ENCODE measurements around the gene STBD1. TPM values are rescaled to one million over a fixed set of nuclear protein-coding genes. Genes with fewer than 3 reads are reported as not detected.

STBD1 gene
- total and polyA plus RNA-seq, 9 of the 15 experiments (the other 6 are each of a cell fraction or from before 2014, with no cell fraction given) = 0.08 to 0.64 (median 0.27) TPM; not detected in 2

- Histone ChIP-seq H3K36me3 (ENCODE audit: control insufficient read depth, insufficient read depth, low read length) (no peaks in the 10 kb centered on the region), H3K9me3 (replicated peaks; ENCODE audit: control insufficient read depth, insufficient read depth, low read depth, low read length) (no peaks in the 10 kb centered on the region; the same call in 1 of the 2 replicates), H3K4me2 (ENCODE audit: insufficient read depth, low read length) (no peak overlapping the region), H3K9me1 (ENCODE audit: control insufficient read depth, insufficient read depth, low read length) (no peaks in the 10 kb centered on the region), H3K27me3 (ENCODE audit: control insufficient read depth in 2 of 2, insufficient read depth in 2 of 2, low read length in 2 of 2) (no peaks in the 10 kb centered on the region), H4K20me1 (replicated peaks; ENCODE audit: control insufficient read depth, insufficient read depth, low read length) (no peaks in the 10 kb centered on the region), H3K4me1 (replicated peaks in 1 of 2; ENCODE audit: control insufficient read depth in 2 of 2, insufficient read depth in 2 of 2, low read length in 2 of 2) (peaks cover 6 to 8% of the 10 kb centered on the region in 2 experiments; a peak in 4 of 5 replicates), H3K4me3 (no peak overlapping the region), H3K79me2 (ENCODE audit: control insufficient read depth, insufficient read depth, low read length) (no peaks in the 10 kb centered on the region), H2AFZ (ENCODE audit: low read depth, low read length) (no peak overlapping the region), H3K27ac (ENCODE audit: extremely low read depth, low read depth, low read length) (no peak overlapping the region), H3K9ac (ENCODE audit: insufficient read depth in 1 of 2, low read depth in 2 of 2, low read length in 2 of 2) (no peak overlapping the region)
- DNase-seq (ENCODE audit: extremely low read depth in 1 of 4, low spot score in 3 of 4) = no peak
- WGBS (ENCODE audit: insufficient coverage, low coverage, missing lambda C conversion rate) = 0% methylated on average over 1 of the region's 1 CpG
- in situ Hi-C loops (cut with MboI) (no loop called here), intact Hi-C loops (cut with micrococcal nuclease) (no loop called here)
- peak; percentile 70 for TF ChIP-seq CEBPB (tag; IDR thresholded peaks at IDR 0.05)
- TF ChIP-seq DMBX1 (CRISPR knock-in tag; IDR thresholded peaks at IDR 0.05; ENCODE audit: borderline replicate concordance) = no peak
- peak; percentile 40; the same call in 1 of the 3 replicates for ATAC-seq
- no peak for FAIRE-seq
- POLR2A ChIA-PET = no interaction called here
- BruUV-seq (replicated peaks) = no TSS peak
- CTCF ChIA-PET (ENCODE audit: low intra/inter-chr PET ratio) = no interaction called here
These were observed 5.4 kb downstream of the STBD1 start for GRCh38 chr4:76311896-76312331.

GRCh38 chr4:76312457-76312856 is 5.9 kb downstream of the STBD1 start:
- H2AFZ ChIP-seq (ENCODE audit: low read depth, low read length) = no peak overlapping the region
- FAIRE-seq = no peak
- no TSS peak for BruUV-seq (replicated peaks)

More at GRCh38 chr4:76312457-76312856, 5.9 kb downstream of the STBD1 start:
- Histone ChIP-seq H3K9me3 (replicated peaks; ENCODE audit: control insufficient read depth, insufficient read depth, low read depth, low read length) (no peaks in the 10 kb centered on the region; the same call in 1 of the 2 replicates), H3K4me3 (no peak overlapping the region), H3K79me2 (ENCODE audit: control insufficient read depth, insufficient read depth, low read length) (no peaks in the 10 kb centered on the region), H3K36me3 (ENCODE audit: control insufficient read depth, insufficient read depth, low read length) (no peaks in the 10 kb centered on the region), H3K27ac (ENCODE audit: extremely low read depth, low read depth, low read length) (no peak overlapping the region), H3K4me1 (replicated peaks in 1 of 2; ENCODE audit: control insufficient read depth in 2 of 2, insufficient read depth in 2 of 2, low read length in 2 of 2) (peaks cover 4 to 6% of the 10 kb centered on the region in 2 experiments; a peak in 3 of 5 replicates), H3K9ac (ENCODE audit: insufficient read depth in 1 of 2, low read depth in 2 of 2, low read length in 2 of 2) (no peak overlapping the region), H3K9me1 (ENCODE audit: control insufficient read depth, insufficient read depth, low read length) (no peaks in the 10 kb centered on the region), H3K4me2 (ENCODE audit: insufficient read depth, low read length) (no peak overlapping the region), H4K20me1 (replicated peaks; ENCODE audit: control insufficient read depth, insufficient read depth, low read length) (no peaks in the 10 kb centered on the region), H3K27me3 (ENCODE audit: control insufficient read depth in 2 of 2, insufficient read depth in 2 of 2, low read length in 2 of 2) (no peaks in the 10 kb centered on the region)
- intact Hi-C loops (cut with micrococcal nuclease) (no loop called here), in situ Hi-C loops (cut with MboI) (no loop called here)
- DNase-seq (ENCODE audit: extremely low read depth in 1 of 4, low spot score in 3 of 4) = no peak
- ChIA-PET CTCF (ENCODE audit: low intra/inter-chr PET ratio) (no interaction called here), POLR2A (no interaction called here)
- ATAC-seq = no peak
- 6% methylated on average over 1 of the region's 1 CpG for WGBS (ENCODE audit: insufficient coverage, low coverage, missing lambda C conversion rate)
- TF ChIP-seq KDM1A (IDR thresholded peaks at IDR 0.05) (no peak), CREB5 (CRISPR knock-in tag; IDR thresholded peaks at IDR 0.05) (no peak), TSC22D4 (tag; IDR thresholded peaks at IDR 0.05) (no peak), RFX5 (IDR thresholded peaks at IDR 0.05; ENCODE audit: low read depth, low read length) (no peak), ZNF766 (CRISPR knock-in tag; conservative IDR thresholded peaks at IDR 0.05) (no peak), ELF1 (tag; IDR thresholded peaks at IDR 0.05) (no peak), MNT (conservative IDR thresholded peaks at IDR 0.05) (no peak), ZNF184 (CRISPR knock-in tag; IDR thresholded peaks at IDR 0.05) (no peak)
- TF ChIP-seq, protein P1, sequence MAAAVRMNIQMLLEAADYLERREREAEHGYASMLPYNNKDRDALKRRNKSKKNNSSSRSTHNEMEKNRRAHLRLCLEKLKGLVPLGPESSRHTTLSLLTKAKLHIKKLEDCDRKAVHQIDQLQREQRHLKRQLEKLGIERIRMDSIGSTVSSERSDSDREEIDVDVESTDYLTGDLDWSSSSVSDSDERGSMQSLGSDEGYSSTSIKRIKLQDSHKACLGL (CRISPR knock-in tag; IDR thresholded peaks at IDR 0.05; ENCODE audit: borderline replicate concordance, poor library complexity, severe bottlenecking) = no peak
